ENCODE measurements around the gene SEC11C.

SEC11C gene

GRCh38 chr18:59145055-59145454 is 5.4 kb downstream of the SEC11C start:
- no peak for DNase-seq

- DNase-seq = no peak
Measured at GRCh38 chr18:59148192-59148591, 8.5 kb downstream of the SEC11C start.

GRCh38 chr18:59149007-59149406 is 9.3 kb downstream of the SEC11C start:
- DNase-seq = no peak

- DNase-seq = no peak
Measured at GRCh38 chr18:59149416-59149815, 9.7 kb downstream of the SEC11C start.

- DNase-seq = no peak
Measured at GRCh38 chr18:59150236-59150635, 10.6 kb downstream of the SEC11C start.

- DNase-seq = no peak
Measured at GRCh38 chr18:59155153-59155552, 15.5 kb downstream of the SEC11C start.

- DNase-seq = no peak
Measured at GRCh38 chr18:59156316-59156715, 16.6 kb downstream of the SEC11C start.

- DNase-seq = no peak
Measured at GRCh38 chr18:59159265-59159664, 19.6 kb downstream of the SEC11C start.

- DNase-seq = no peak
Measured at GRCh38 chr18:59159986-59160385, 20.3 kb downstream of the SEC11C start.

- no peak for DNase-seq
Measured at GRCh38 chr18:59172664-59173249, 33.1 kb downstream of the SEC11C start.

- DNase-seq = no peak
Measured at GRCh38 chr18:59177485-59177884, 37.8 kb downstream of the SEC11C start.

GRCh38 chr18:59180150-59180845 is 40.6 kb downstream of the SEC11C start:
- no peak for DNase-seq

- no peak for DNase-seq
Measured at GRCh38 chr18:59182673-59183072, 43.0 kb downstream of the SEC11C start.

- DNase-seq = no peak
Measured at GRCh38 chr18:59189008-59189407, 49.3 kb downstream of the SEC11C start.

- no peak for DNase-seq
Measured at GRCh38 chr18:59189746-59190145, 50.1 kb downstream of the SEC11C start.

- DNase-seq = no peak
Measured at GRCh38 chr18:59196161-59196725, 56.6 kb downstream of the SEC11C start.

GRCh38 chr18:59197636-59198035 is 58.0 kb downstream of the SEC11C start:
- no peak for DNase-seq

- no peak for DNase-seq
Measured at GRCh38 chr18:59198215-59198614, 58.5 kb downstream of the SEC11C start.

- DNase-seq = no peak
Measured at GRCh38 chr18:59200787-59201186, 61.1 kb downstream of the SEC11C start.

- no peak for DNase-seq
Measured at GRCh38 chr18:59202258-59202820, 62.7 kb downstream of the SEC11C start.

- no peak for DNase-seq
Measured at GRCh38 chr18:59207506-59207905, 67.8 kb downstream of the SEC11C start.
